Measurements from ENCODE around the gene CACNA2D3.

Gene CACNA2D3

GRCh38 chr3:54966979-54967378 lies 844.6 kb downstream of the CACNA2D3 start:
- no peak for TF ChIP-seq CTCF (IDR thresholded peaks at IDR 0.05)

DNA sequence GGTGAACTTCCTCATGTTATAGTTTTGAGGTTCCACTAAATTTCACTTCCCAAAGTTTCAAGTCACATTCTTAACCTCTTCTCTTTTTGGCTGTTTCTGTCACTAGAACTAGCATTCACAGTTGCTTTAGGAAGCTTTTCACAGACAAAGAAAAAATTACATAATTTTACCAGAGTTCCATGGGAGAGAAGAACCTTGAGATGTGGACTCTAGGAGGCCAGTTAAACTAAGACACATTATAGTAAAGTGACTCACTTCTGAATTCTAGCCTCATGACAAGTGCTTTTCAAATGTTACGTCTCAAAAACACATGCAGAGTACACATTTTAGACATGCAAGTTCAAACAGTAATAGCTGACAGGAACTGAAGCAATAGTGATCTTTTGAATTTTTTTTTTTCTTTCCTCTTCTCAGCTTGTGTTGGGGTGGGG lies 845.4 kb downstream of the CACNA2D3 start:
- TF ChIP-seq CTCF (IDR thresholded peaks at IDR 0.05) = no peak

- no peak for TF ChIP-seq CTCF (IDR thresholded peaks at IDR 0.05)
These were observed 846.3 kb downstream of the CACNA2D3 start for GRCh38 chr3:54968546-54969172.

GRCh38 chr3:54969652-54970051 lies 847.3 kb downstream of the CACNA2D3 start:
- no peak for TF ChIP-seq CTCF (IDR thresholded peaks at IDR 0.05)

DNA sequence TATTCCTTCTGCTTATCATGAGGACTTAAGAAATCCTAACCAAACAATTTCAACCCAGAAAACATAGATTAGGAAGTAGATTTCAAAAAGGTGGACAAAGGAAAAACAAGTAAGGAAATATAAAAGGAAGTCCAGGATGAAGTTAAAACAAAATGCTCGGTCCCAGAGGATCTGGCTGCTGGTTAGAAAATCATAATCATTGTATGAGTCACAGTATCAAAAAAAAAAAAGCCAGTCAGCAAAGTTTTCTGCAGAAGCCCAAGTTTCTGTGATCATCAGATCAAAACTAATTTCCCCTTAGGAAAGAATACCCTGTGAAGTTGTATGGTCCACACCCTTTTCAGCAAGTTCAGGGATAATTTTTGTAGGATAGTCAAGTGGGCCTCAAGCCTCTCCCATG lies 848.5 kb downstream of the CACNA2D3 start:
- TF ChIP-seq CTCF (IDR thresholded peaks at IDR 0.05) = no peak

DNA sequence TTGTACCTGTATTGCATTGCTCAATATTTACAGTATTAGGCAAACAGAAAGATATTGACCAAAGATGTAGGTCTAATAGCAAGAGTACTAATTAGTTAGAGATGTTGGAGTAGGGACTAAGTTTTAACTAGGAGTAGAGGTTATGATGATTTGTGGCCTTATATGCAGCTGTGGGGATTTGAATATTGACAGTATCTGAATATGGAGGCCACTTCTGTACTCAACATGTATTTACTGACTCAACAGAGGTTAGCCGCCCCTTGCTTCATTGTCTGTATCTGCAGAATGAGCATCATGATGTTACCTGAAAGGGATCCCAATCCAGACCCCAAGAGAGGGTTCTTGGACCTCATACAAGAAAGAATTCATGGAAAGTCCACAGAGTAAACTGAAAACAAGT lies 855.1 kb downstream of the CACNA2D3 start:
- TF ChIP-seq CTCF (IDR thresholded peaks at IDR 0.05) = no peak

GRCh38 chr3:54982807-54983206 lies 860.5 kb downstream of the CACNA2D3 start:
- no peak for TF ChIP-seq CTCF (IDR thresholded peaks at IDR 0.05)

Data from LNCAP (cell line).